SK-N-SH (cell line): ENCODE measurements around the gene JAZF1. TPM values are rescaled to one million over a fixed set of nuclear protein-coding genes. Genes with fewer than 3 reads are reported as not detected.

ENCODE experiments used
- CTCF ChIA-PET: fragments of 300-600, 350-600 bp; formaldehyde crosslinking; extraction: SDS; loops from one replicate; lab custom pipeline; 2021; lab: Yijun Ruan, JAX
- POLR2A ChIA-PET: fragments of 350-600 bp; sonication (Branson Sonifier 250); formaldehyde crosslinking; extraction: SDS; loops from one replicate; lab custom pipeline; 2020; ENCODE audit warnings: antibody characterized with exemption, inconsistent platforms; lab: Yijun Ruan, JAX
- DNase-seq: peaks from one replicate; pipeline ENCODE4 v3.0.0; 2012
- H2AFZ ChIP-seq: fragments of 200-600 bp; sonication (generic); 2 replicates; pipeline ENCODE4 v1.8.1; 2016; ENCODE audit warnings: antibody characterized with exemption, mild to moderate bottlenecking, low read depth
- H3F3A ChIP-seq: fragments of 200-600 bp; sonication (generic); replicated peaks from 2 replicates; pipeline ENCODE3; 2016; ENCODE audit warnings: antibody characterized with exemption, mild to moderate bottlenecking; ENCODE audit not compliant: insufficient read depth
- H3K27ac ChIP-seq, 2 experiments: fragments of 200-500 bp in 1 of 2; fragments of 200-600 bp in 1 of 2; sonication (Bioruptor generic) in 1 of 2; sonication (generic), shearing (Covaris generic) in 1 of 2; 2 replicates each; pipeline versions ENCODE4 v1.5.1 to v1.6.1; 2014 to 2016; ENCODE audit warnings: low read depth in 2 of 2, inconsistent platforms in 1 of 2, low read length in 1 of 2, mild to moderate bottlenecking in 1 of 2, mixed read lengths in 1 of 2
- H3K27me3 ChIP-seq: fragments of 200-600 bp; sonication (generic), shearing (Covaris generic); 2 replicates; pipeline ENCODE4 v1.6.1; 2016; ENCODE audit warnings: mixed run types; ENCODE audit not compliant: insufficient read depth
- H3K36me3 ChIP-seq, 2 experiments: fragments of 200-500 bp in 1 of 2; fragments of 200-600 bp in 1 of 2; sonication (Bioruptor generic) in 1 of 2; sonication (generic) in 1 of 2; replicated peaks in 1 of 2; 2 replicates each; pipeline versions ENCODE3 to v1.5.1; 2014 to 2016; ENCODE audit warnings: low read length in 1 of 2, mild to moderate bottlenecking in 1 of 2; ENCODE audit not compliant: insufficient read depth in 2 of 2, control insufficient read depth in 1 of 2
- H3K4me1 ChIP-seq, 2 experiments: fragments of 200-500 bp in 1 of 2; fragments of 200-600 bp in 1 of 2; sonication (Bioruptor generic) in 1 of 2; sonication (generic), shearing (Covaris generic) in 1 of 2; 2 replicates each; pipeline versions ENCODE4 v1.5.1 to v1.6.1; 2014 to 2016; ENCODE audit warnings: low read depth in 1 of 2, low read length in 1 of 2, mixed run types in 1 of 2; ENCODE audit not compliant: insufficient read depth in 2 of 2, control insufficient read depth in 1 of 2
- H3K4me2 ChIP-seq: fragments of 200-600 bp; sonication (generic), shearing (Covaris generic); 2 replicates; pipeline ENCODE4 v1.6.1; 2017; ENCODE audit warnings: mixed run types
- H3K4me3 ChIP-seq, 2 experiments: fragments of 200-500 bp in 1 of 2; fragments of 200-600 bp in 1 of 2; sonication (Bioruptor generic) in 1 of 2; sonication (generic), shearing (Covaris generic) in 1 of 2; 2 replicates each; pipeline versions ENCODE4 v1.5.1 to v1.8.1; 2014 to 2016; ENCODE audit warnings: low read depth in 2 of 2, inconsistent platforms in 1 of 2, low read length in 1 of 2, mild to moderate bottlenecking in 1 of 2, mixed read lengths in 1 of 2, moderate library complexity in 1 of 2
- H3K79me2 ChIP-seq: fragments of 200-600 bp; sonication (generic); 2 replicates; pipeline ENCODE4 v1.8.1; 2017; ENCODE audit warnings: mild to moderate bottlenecking; ENCODE audit not compliant: insufficient read depth
- H3K9ac ChIP-seq: fragments of 200-600 bp; sonication (generic); 2 replicates; pipeline ENCODE4 v1.6.1; 2017; ENCODE audit warnings: mixed run types
- H3K9me2 ChIP-seq: fragments of 200-600 bp; sonication (generic); 2 replicates; pipeline ENCODE4 v1.6.1; 2017; ENCODE audit warnings: mixed run types
- H3K9me3 ChIP-seq: fragments of 200-600 bp; sonication (generic); 2 replicates; pipeline ENCODE4 v1.6.1; 2017; ENCODE audit warnings: mixed run types, mild to moderate bottlenecking, moderate library complexity
- H4K20me1 ChIP-seq: fragments of 200-600 bp; sonication (generic); 2 replicates; pipeline ENCODE4 v1.6.1; 2017; ENCODE audit warnings: mild to moderate bottlenecking, mixed run types; ENCODE audit not compliant: insufficient read depth
- CTCF ChIP-seq: fragments of 200-600 bp; sonication (generic); IDR thresholded peaks from 2 replicates; pipeline ENCODE4 v1.6.1; 2017; ENCODE audit warnings: antibody characterized with exemption, mild to moderate bottlenecking, moderate library complexity
- EP300 ChIP-seq, 2 experiments: IDR thresholded peaks; 2 replicates each; pipeline versions ENCODE4 v1.4.0 to v1.6.1; 2012; ENCODE audit warnings: borderline replicate concordance in 1 of 2, low read depth in 1 of 2, low read length in 1 of 2
- FOSL2 ChIP-seq: IDR thresholded peaks from 2 replicates; pipeline ENCODE4 v1.4.0; 2012; ENCODE audit warnings: low read depth, mild to moderate bottlenecking, moderate library complexity, borderline replicate concordance
- NFIC ChIP-seq: IDR thresholded peaks from 2 replicates; pipeline ENCODE4 v1.4.0; 2012; ENCODE audit warnings: borderline replicate concordance
- PBX3 ChIP-seq: IDR thresholded peaks from 2 replicates; pipeline ENCODE4; 2012
- RCOR1 ChIP-seq: fragments of 150-350 bp; IDR thresholded peaks from 2 replicates; pipeline ENCODE4 v1.6.1; 2017; ENCODE audit warnings: antibody characterized with exemption, low read length
- RXRA ChIP-seq: IDR thresholded peaks from 2 replicates; pipeline ENCODE4 v1.4.0; 2012; ENCODE audit warnings: low read depth, mild to moderate bottlenecking, borderline replicate concordance
- SIN3A ChIP-seq: IDR thresholded peaks from 2 replicates; pipeline ENCODE4 v1.6.1; 2012; ENCODE audit warnings: low read depth, mild to moderate bottlenecking, low read length, moderate library complexity, borderline replicate concordance
- SMC3 ChIP-seq: IDR thresholded peaks from 2 replicates; pipeline ENCODE4 v1.6.1; 2012; ENCODE audit warnings: low read depth, low read length, improper control_type of control experiment
- WGBS: methylation state at CpG from one replicate; pipeline ENCODE4 v1.1.6; 2017; ENCODE audit warnings: low lambda C conversion rate; 5-methylcytosine and 5-hydroxymethylcytosine counted together
- polyA plus RNA-seq, 3 experiments: library from polyadenylated mRNA; depleted of rRNA; stranded (reverse); fragments of >200 nt; gene quantifications; 2 replicates each; pipeline ENCODE4 v1.2.3, GENCODE V29; 2012

JAZF1 gene
- polyA plus RNA-seq, 1 of the 3 experiments (the other 2 are of a cell fraction) = 1.7 TPM

- 99% methylated on average over 2 of the region's 2 CpGs for WGBS
- CTCF ChIA-PET = interaction anchor here (0.5 to 1.3 kb wide), 2 partner anchors 17 to 557 kb away, joined by 3 to 4 read pairs; no protein-coding TSS in a partner anchor
These were observed 358.4 kb downstream of the JAZF1 start for GRCh38 chr7:27822245-27822644.

GRCh38 chr7:27812706-27813105 is 367.9 kb downstream of the JAZF1 start:
- DNase-seq = no peak
- H3K4me1 ChIP-seq = peaks cover 2 to 9% of the 10 kb centered on the region in 2 experiments; a peak in 3 of 4 replicates
- H2AFZ ChIP-seq = no peak overlapping the region
- H3K9ac ChIP-seq = no peak overlapping the region
- 95% methylated on average over 2 of the region's 2 CpGs for WGBS
- H3K27me3 ChIP-seq = no peaks in the 10 kb centered on the region
- no peaks in the 10 kb centered on the region for H3K9me3 ChIP-seq
- H3K4me2 ChIP-seq = no peak overlapping the region
- peaks cover 4% of the 10 kb centered on the region for H3F3A ChIP-seq
- H3K4me3 ChIP-seq = no peak overlapping the region
- ChIA-PET POLR2A (no interaction called here), CTCF (interaction anchor here (0.6 to 1.5 kb wide), 5 partner anchors 9 to 39 kb away, joined by 3 read pairs; no protein-coding TSS in a partner anchor)
- TF ChIP-seq SIN3A (no peak), SMC3 (no peak), RCOR1 (no peak), NFIC (no peak), FOSL2 (no peak)
- no peak overlapping the region for H3K27ac ChIP-seq
- no peaks in the 10 kb centered on the region for H3K9me2 ChIP-seq
- H4K20me1 ChIP-seq = no peaks in the 10 kb centered on the region; the same call in 1 of the 2 replicates
- peaks cover 27 to 79% of the 10 kb centered on the region in 2 experiments for H3K36me3 ChIP-seq
- 0 out of 2 replicates have a peak, but pooled peaks cover 13% of the 10 kb centered on the region for H3K79me2 ChIP-seq

More at GRCh38 chr7:27822245-27822644, 358.4 kb downstream of the JAZF1 start:
- Histone ChIP-seq H3K36me3 (peaks cover 55 to 62% of the 10 kb centered on the region in 2 experiments), H3K9ac (no peak overlapping the region), H3K27ac (no peak overlapping the region), H3K4me1 (peaks cover 0 to 16% of the 10 kb centered on the region in 2 experiments; a peak in 2 of 4 replicates), H3K9me2 (no peaks in the 10 kb centered on the region), H4K20me1 (no peaks in the 10 kb centered on the region), H3K4me3 (no peak overlapping the region), H3K27me3 (no peaks in the 10 kb centered on the region)
- POLR2A ChIA-PET = no interaction called here
- DNase-seq = no peak
- TF ChIP-seq FOSL2 = no peak
- no peak for TF ChIP-seq RXRA
- TF ChIP-seq CTCF = no peak
- TF ChIP-seq EP300 (IDR thresholded peaks at IDR 0.05; ENCODE audit: borderline replicate concordance in 1 of 2, low read depth in 1 of 2, low read length in 1 of 2) = no peak
- no peak for TF ChIP-seq PBX3
- TF ChIP-seq, all 33 proteins: peak for 0
- H3K9me3 ChIP-seq = no peaks in the 10 kb centered on the region
- H2AFZ ChIP-seq = no peak overlapping the region
- H3F3A ChIP-seq = no peaks in the 10 kb centered on the region
- no peak overlapping the region for H3K4me2 ChIP-seq
- no peaks in the 10 kb centered on the region for H3K79me2 ChIP-seq
